A673 (cell line): Measurements from ENCODE around the gene PLEKHH1.

Experiments used
- CTCF ChIP-seq: fragments of 300-800, 200-600 bp; sonication (generic); conservative IDR thresholded peaks from 2 replicates; pipeline ENCODE4 v1.5.1; 2017; ENCODE audit warnings: low read depth, mild to moderate bottlenecking, antibody characterized with exemption, low read length, moderate library complexity, mixed read lengths
- EZH2 ChIP-seq: fragments of 200-600 bp; sonication (generic); IDR thresholded peaks from 2 replicates; pipeline ENCODE4 v1.6.1; 2017; ENCODE audit warnings: borderline replicate concordance, low read depth, mild to moderate bottlenecking, mixed read lengths, antibody characterized with exemption, low read length; ENCODE audit not compliant: poor library complexity, severe bottlenecking

- TF ChIP-seq CTCF = no peak
- TF ChIP-seq EZH2 = no peak
These were observed 49.4 kb upstream of the PLEKHH1 start for GRCh38 chr14:67483579-67484285.
